ENCODE measurements around the gene MXD3.
"Not testable (repeated sequence)": the region's sequence is repeated elsewhere in the genome, so short reads cannot be mapped to it uniquely, and the experiment has no call there.

The MXD3 gene

DNA sequence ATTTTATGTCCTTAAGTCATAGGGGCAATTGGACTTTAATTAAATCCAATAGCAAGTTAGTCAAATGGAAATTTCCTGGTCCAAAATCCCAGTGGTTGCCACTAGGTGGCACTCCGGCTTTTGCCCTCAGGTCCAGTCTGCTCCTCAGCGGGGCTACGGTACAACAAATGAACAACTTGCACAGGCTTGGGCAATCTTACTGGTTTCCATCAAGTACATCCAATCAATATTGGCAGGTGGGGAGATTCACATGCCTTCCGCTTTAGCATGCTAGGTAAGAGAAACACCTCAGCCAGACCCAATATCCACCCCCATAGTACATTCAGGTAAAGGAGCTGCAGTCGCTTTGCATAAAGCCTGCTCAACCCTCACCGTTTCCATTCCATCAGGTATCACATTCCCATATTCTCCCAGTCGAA, 6.3 kb upstream of the MXD3 start:
- DNase-seq = peak; percentile 85

- DNase-seq = peak; percentile 47
Measured at GRCh38 chr5:177316005-177316404, 4.3 kb upstream of the MXD3 start.

DNA sequence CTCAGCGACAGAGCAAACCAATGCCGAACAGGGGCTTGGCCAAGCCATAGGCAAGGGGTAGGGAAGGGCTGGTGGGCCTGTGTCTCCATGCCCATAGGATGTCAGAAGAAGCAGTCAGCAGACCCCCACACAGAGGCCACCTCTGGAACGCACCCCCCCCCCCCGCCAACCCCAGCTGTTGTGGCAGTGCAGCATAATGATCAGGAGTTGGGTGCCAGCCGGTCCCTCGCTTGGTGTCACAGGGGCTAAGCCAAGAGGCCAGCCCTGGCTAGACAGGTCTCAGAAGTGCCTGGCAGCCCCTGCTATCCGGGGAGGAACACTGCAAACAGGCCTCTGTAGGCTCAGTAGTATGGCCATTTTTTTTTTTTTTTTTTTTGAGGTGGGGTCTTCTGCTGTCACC, 3.7 kb upstream of the MXD3 start:
- no peak for DNase-seq

DNA sequence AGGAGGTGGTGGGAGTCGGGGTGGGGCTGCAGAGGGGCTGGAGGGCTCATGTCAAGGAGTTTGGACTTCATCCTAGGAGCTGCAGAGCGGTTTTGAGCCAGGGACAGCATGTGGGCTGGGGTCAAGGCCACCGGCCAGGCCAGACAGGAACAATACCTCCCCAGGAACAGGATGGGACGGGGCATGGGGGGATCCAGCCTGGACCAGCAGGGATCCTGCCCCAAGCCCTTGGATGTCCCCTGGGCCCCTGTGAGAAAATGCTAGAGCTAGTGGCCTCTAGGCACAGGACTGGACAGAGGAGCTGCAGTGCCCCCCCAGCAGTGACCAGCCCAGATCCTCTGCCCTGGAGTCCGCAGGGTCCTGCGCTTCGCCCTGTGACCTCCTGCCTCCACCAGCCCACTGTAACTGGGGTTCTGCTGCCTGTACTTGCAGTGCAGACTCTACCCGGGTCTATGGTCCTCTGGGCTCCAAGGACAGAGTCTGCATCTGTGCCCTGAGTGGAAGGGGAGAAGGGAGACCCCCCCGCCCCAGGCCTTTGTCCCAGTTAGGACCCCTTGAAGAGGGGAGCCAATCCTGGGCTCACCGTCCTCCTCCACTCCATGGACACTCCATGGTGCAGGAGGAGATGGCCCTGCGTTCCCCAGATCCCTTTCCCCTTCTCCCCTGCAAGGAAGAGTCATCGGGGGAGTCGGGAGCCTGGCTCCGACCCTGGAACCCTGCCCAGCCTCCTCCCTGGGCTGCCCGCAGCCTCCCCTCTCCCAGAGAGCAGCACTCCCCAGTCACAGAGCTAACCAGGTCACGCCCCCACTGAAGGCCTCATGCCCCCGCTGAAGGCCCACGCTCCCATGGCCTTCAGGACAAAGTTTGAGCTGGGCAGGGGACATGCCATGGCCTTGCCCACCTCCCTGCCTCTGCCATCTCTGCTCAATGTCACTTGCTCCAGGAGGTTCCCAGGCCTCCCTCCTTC, 3.0 kb upstream of the MXD3 start:
- DNase-seq = no peak

GRCh38 chr5:177313561-177314259, 2.0 kb upstream of the MXD3 start:
- no peak for DNase-seq

- peak; percentile 79 for DNase-seq
Measured at GRCh38 chr5:177312649-177313181, 1.0 kb upstream of the MXD3 start.

- no peak for DNase-seq
Measured at GRCh38 chr5:177311392-177311722, 341 bp downstream of the MXD3 start.

DNA sequence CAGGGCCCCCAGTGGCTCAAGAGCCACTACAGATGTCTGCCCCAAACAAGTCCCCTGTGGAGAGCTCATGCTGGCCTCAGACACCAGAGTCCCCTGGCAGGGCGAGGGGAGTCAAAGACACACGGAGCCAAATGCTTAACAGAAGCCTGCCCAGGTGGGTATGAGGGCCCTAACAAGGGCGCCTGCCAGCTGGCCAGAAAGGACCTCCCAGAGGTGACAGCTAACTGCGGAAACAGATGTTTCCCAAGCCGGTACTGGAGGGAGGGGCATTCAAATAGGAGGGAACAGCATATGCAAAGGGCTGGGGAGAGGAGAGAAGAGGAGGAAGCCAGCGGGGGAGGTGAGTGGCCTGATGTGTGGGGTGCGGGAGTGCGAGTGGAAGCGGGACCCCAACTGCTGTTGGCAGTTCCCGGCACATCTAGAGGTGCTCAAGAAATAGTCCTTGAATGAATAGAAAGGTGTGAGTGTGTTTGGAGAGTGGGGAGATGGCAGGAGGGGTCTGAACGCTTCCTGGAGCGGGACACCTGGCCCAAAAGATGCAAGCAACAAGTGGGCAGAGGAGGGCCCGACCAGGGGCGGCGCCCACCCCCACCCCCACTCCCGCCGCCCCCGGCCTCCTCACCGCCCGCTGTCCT, 824 bp downstream of the MXD3 start:
- peak; percentile 68 for DNase-seq

DNA sequence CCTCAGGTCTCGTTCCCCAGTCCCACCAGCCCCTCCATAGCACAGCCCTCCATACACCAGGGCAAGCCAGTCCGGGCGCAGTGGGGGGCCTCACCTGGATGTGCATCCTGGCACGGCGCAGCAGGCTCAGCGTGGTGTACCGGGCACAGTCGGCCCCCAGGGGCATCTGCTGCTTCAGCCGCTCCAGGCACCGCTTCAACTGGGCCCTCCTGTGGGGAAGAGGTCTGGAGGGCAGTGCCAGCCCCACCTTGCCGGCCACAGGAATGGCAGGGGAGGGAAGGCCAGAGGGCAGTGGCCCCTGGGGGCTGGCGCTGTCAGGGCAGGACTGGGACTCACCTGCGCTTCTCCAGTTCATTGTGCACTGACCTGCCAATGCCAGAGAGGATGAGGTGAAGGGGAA, 1.4 kb downstream of the MXD3 start:
- DNase-seq = no peak

- peak; percentile 86 for DNase-seq
Measured at GRCh38 chr5:177309351-177310191, 2.1 kb downstream of the MXD3 start.

DNA sequence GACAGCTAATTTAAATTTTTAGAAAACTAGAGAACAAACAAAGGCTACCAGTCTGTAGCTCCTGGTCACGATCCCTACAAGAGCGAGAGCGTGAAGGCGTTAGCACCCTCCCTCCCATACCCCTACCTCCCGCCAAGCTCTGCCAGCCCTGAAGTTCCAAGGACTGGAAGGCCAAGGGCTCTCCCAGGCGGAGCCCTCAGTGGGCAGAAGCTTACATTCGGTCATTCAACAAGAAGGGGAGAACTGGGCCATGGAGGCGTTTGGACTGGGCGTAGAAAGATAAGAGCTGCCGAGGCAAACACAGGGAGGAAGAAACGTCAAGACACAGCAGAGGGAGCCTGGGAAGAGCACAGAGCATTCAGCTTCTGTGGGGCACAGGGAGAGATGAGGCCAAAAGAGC, 3.0 kb downstream of the MXD3 start:
- no peak for DNase-seq

DNA sequence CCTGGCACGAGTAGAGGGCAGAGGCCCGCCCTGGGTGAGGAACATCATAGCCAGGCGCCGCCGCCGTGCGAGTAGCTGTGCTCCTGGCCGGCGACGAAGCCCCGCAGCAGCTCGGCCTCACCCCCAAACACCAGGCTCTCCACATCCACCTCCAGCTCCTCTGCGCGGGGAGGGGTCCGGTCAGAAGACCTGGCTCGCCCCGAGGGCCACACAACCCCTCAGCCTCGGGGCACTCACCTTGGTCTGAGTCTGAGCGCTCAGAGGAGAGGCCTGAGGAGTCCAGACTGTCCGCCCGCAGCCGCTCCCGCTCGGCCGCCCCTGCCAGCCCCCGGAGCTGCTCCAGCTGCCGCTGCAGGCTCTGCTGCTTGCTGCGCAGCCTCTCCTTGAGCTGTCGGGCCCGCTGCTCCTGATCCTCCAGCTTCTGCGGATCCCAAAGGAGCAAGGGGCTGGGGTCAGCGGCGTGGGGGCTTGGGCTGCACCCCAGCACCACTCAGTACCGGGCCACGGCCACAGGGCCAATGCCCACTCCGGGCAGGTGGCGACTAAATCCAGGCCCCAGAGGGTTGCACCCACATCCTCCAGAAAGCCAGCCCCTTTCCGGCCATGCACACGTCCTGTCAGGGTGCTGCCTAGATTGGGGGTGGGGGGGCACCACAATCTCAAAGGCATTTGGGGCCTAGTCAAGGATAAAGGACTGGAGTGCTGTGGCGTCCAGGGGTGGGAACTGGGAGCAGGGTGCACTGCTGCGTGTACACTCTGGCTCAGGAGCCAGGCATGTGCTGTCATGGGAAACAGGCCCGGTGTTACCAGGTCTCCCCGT, 3.9 kb downstream of the MXD3 start:
- no peak for DNase-seq

- no peak for DNase-seq
Measured at GRCh38 chr5:177306674-177307543, 4.8 kb downstream of the MXD3 start.

- DNase-seq = not testable (repeated sequence)
Measured at GRCh38 chr5:177306103-177306640, 5.5 kb downstream of the MXD3 start.

GRCh38 chr5:177304392-177305119, 7.1 kb downstream of the MXD3 start:
- no peak for DNase-seq

DNA sequence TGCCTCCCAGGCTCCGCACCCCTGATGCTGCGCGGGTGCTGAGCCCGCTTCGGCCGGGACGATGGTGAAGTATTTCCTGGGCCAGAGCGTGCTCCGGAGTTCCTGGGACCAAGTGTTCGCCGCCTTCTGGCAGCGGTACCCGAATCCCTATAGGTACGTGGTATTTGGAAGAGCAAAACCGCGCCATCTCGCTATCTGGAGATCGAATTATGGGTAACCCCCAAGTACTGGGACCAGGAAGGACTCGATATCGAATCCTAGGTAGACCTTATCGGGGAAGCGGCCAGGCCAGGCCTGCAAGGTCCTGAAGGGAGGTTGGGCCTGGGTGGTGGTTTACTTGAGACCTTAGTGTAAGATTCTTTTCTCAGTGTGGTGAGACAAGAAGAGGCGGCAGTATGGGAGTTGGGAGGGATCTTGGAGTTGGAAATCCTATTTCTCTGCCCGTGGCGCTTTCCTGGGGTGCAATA, 7.7 kb downstream of the MXD3 start:
- DNase-seq = peak; percentile 43

DNA sequence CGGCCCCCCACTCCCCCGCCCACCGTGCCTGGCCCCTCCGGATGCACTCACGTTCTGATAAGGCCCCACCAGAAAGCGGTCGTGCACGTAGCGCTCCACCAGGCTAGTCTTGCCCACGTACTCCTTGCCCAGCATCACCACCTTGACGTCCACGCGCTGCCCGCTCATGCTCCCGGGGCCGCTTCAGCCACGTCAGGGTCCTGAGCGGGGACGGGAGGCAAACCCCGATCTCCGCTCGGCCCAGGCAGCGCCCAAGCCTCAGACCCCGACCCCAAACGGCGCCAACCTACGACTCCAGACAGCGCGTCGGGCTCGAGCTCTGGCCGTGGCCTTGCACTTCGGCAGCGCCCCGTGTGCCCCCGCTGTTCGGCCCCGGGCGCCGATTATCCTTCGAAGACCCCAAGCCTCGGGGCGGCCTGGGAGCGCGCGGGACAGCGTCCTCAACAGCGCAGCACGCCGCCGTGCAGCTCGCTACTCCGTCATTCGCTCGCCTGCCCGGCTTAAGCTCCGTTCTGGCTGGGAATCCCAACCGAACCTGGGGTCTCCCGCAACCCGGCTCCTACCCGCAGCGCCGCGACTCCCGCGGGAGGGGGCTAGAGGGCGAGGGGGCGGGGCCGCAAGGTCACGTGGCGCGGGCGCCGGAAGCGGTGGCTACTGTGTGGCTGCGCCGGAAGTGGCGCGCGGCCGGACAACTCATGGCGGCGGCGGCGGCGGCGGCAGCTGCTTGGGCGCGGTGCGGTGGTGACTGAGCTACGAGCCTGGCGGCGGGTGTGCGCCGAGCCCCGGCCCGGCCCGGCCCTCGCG, 8.4 kb downstream of the MXD3 start, which contains the start of the genes PRELID1 and RAB24:
Gene PRELID1 (plus strand): TSS at position 679 of the 804 bp plus-strand sequence. CDS start 187 bp downstream, outside the sequence.
Gene RAB24 (minus strand): TSS at position 599 of the 804 bp plus-strand sequence. CDS start 431 bp downstream, at position 168.
- peak; percentile 83 for DNase-seq
